ENCODE measurements around the gene SERPINE1.
A peak's percentile ranks its signal among the peaks of the same experiment; 100 is the strongest.

The SERPINE1 gene

GRCh38 chr7:101179117-101179516 is 52.2 kb downstream of the SERPINE1 start:
- POLR2A ChIA-PET: interaction anchor here (0.6 kb wide), 1 partner anchor 284 kb away, joined by 3 read pairs; no protein-coding TSS in a partner anchor
- Histone ChIP-seq H3K4me1 (ENCODE audit: control insufficient read depth, insufficient read depth, low read length) (no peaks in the 10 kb centered on the region), H3K4me3 (ENCODE audit: low read depth, low read length) (no peak overlapping the region), H3K36me3 (ENCODE audit: control insufficient read depth in 2 of 2, insufficient read depth in 1 of 2, low read length in 2 of 2) (no peaks in the 10 kb centered on the region), H3K27ac (ENCODE audit: extremely low read depth, low read depth, low read length) (no peak overlapping the region), H3K9me3 (ENCODE audit: control insufficient read depth, insufficient read depth, low read depth, low read length) (no peaks in the 10 kb centered on the region)
- TF ChIP-seq ZNF692 (tag by site-specific recombination; IDR thresholded peaks at IDR 0.05) (peak; percentile 42; the same call in 1 of the 2 replicates), ZNF501 (tag by site-specific recombination; IDR thresholded peaks at IDR 0.05) (no peak), ZNF645 (tag by site-specific recombination; IDR thresholded peaks at IDR 0.05) (no peak), FEZF1 (tag by site-specific recombination; IDR thresholded peaks at IDR 0.05) (no peak), KLF9 (tag by site-specific recombination; IDR thresholded peaks at IDR 0.05; ENCODE audit: low read depth) (peak; percentile 70), ZNF510 (tag by site-specific recombination; IDR thresholded peaks at IDR 0.05; ENCODE audit: insufficient replicate concordance) (no peak), ZNF449 (tag by site-specific recombination; IDR thresholded peaks at IDR 0.05) (no peak), KLF1 (tag by site-specific recombination; IDR thresholded peaks at IDR 0.05) (no peak), ZNF670 (tag by site-specific recombination; IDR thresholded peaks at IDR 0.05; ENCODE audit: low read depth) (no peak), ZSCAN30 (tag by site-specific recombination; IDR thresholded peaks at IDR 0.05) (no peak), ZXDB (tag by site-specific recombination; IDR thresholded peaks at IDR 0.05) (no peak), ZNF324 (tag by site-specific recombination; IDR thresholded peaks at IDR 0.05) (no peak), ZNF768 (tag by site-specific recombination; IDR thresholded peaks at IDR 0.05) (no peak), PATZ1 (tag by site-specific recombination; IDR thresholded peaks at IDR 0.05) (peak; percentile 37; the same call in 1 of the 2 replicates), ZNF146 (tag by site-specific recombination; IDR thresholded peaks at IDR 0.05) (no peak), ZNF280C (tag by site-specific recombination; IDR thresholded peaks at IDR 0.05) (no peak), ZNF513 (tag by site-specific recombination; IDR thresholded peaks at IDR 0.05) (no peak), OVOL3 (tag by site-specific recombination; IDR thresholded peaks at IDR 0.05) (no peak), KLF10 (tag by site-specific recombination; IDR thresholded peaks at IDR 0.05) (peak; percentile 47; the same call in 1 of the 2 replicates), PRDM1 (tag by site-specific recombination; IDR thresholded peaks at IDR 0.05) (no peak), ZFHX2 (tag by site-specific recombination; conservative IDR thresholded peaks at IDR 0.05) (0 out of 2 replicates have a peak, but pooled peaks have one; percentile 7), ZNF223 (tag by site-specific recombination; IDR thresholded peaks at IDR 0.05) (no peak), ZNF658 (tag by site-specific recombination; IDR thresholded peaks at IDR 0.05) (no peak), ZNF335 (tag by site-specific recombination; conservative IDR thresholded peaks at IDR 0.05) (peak; percentile 40), TRIM28 (IDR thresholded peaks at IDR 0.05; ENCODE audit: borderline replicate concordance, low read length) (no peak), ZBTB7A (tag by site-specific recombination; IDR thresholded peaks at IDR 0.05; ENCODE audit: low read depth) (no peak)
- CTCF ChIA-PET: interaction anchor here (0.7 to 1.0 kb wide), 2 partner anchors 104 to 112 kb away, joined by 3 read pairs; no protein-coding TSS in a partner anchor

Data from HEK293 (cell line).